ENCODE results near the gene ADCY5.

Gene ADCY5

DNA sequence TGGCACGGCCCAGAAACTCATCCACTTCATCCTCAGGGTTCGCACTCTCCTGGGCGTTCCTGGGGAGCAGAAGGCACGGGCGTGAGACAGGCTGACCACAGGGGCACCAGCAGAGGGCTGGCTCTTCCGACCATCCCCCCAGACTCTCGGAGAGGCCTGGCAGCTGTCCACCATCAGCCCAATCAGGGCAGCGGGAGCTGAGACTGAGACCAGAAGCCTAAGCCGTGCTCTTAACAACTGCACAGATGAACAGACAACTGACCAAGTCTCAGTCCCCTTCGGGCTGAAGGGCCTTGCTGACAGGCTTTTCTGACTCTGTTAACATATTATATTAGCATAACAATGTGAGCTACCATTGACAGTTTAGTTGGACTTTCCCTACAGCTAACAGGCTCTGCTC, 129.1 kb downstream of the ADCY5 start:
- no peak overlapping the region for H3K4me3 ChIP-seq (ENCODE audit: low read depth, low read length)
- TF ChIP-seq, protein P1, sequence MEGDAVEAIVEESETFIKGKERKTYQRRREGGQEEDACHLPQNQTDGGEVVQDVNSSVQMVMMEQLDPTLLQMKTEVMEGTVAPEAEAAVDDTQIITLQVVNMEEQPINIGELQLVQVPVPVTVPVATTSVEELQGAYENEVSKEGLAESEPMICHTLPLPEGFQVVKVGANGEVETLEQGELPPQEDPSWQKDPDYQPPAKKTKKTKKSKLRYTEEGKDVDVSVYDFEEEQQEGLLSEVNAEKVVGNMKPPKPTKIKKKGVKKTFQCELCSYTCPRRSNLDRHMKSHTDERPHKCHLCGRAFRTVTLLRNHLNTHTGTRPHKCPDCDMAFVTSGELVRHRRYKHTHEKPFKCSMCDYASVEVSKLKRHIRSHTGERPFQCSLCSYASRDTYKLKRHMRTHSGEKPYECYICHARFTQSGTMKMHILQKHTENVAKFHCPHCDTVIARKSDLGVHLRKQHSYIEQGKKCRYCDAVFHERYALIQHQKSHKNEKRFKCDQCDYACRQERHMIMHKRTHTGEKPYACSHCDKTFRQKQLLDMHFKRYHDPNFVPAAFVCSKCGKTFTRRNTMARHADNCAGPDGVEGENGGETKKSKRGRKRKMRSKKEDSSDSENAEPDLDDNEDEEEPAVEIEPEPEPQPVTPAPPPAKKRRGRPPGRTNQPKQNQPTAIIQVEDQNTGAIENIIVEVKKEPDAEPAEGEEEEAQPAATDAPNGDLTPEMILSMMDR (IDR thresholded peaks at IDR 0.05; ENCODE audit: low read depth, low read length, missing control alignments), result no peak
- no peak for DNase-seq (ENCODE audit: low read depth)

DNA sequence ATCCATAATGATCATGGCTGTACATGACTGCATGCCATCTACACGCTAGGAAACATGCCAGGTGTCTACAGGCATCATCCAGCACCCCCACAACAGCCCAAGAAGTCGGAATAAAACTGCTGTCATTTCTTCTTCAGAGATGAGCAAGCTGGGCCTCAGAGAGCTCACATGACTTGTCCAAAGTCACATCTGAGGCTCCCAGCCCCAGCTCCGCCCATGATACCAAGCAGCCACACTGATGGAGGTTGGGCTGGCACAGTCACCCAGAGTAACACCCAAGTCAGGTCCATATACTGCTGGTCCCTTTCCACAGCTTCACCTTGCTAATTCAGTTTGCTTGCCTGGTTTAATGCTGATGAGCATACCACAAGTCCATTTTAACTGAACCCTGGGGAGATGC, 130.5 kb downstream of the ADCY5 start:
- no peak for DNase-seq (ENCODE audit: low read depth)
- TF ChIP-seq, protein P1 (IDR thresholded peaks at IDR 0.05; ENCODE audit: low read depth, low read length, missing control alignments), result no peak
- no peak overlapping the region for H3K4me3 ChIP-seq (ENCODE audit: low read depth, low read length)

DNA sequence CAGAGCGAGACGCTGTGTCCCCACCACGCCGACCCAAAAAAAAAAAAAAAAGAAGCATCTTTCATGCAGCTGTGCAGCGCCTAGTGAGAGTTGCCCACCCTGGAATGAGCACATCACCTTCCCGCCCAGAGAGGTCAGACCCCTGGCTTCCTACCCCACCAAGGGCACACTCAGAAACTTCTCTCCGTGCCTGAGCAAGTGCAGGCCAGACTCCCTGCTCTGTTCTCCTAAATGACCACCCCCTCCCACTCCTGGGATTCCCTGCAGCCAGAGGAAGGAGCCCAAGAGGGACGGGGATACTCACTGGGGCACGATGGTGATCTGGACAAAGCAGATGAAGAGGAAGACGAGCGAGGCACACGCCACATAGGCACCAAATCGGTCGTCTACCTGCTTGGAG, 131.2 kb downstream of the ADCY5 start:
- no peak for DNase-seq (ENCODE audit: low read depth)
- no peak overlapping the region for H3K4me3 ChIP-seq (ENCODE audit: low read depth, low read length)
- TF ChIP-seq, protein P1 (IDR thresholded peaks at IDR 0.05; ENCODE audit: low read depth, low read length, missing control alignments), result no peak

DNA sequence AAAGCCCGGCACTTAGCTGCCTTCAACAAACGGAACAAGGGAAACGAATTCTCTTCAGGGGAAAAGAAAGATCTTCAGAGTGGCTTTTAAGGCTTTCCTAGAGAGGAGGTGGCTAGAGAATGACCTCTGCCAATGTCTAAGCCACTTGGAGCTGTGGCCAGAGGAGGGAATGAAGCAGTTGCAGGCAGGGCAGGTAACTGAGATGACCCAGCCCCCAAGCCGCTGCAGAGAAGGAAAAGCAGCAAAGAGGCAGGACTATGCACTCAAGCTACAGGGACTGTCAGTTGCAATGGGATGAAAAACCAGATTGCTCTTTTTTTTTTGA, 133.7 kb downstream of the ADCY5 start:
- TF ChIP-seq, protein P1 (IDR thresholded peaks at IDR 0.05; ENCODE audit: low read depth, low read length, missing control alignments), result no peak
- H3K4me3 ChIP-seq (ENCODE audit: low read depth, low read length), result no peak overlapping the region
- DNase-seq (ENCODE audit: low read depth), result no peak

DNA sequence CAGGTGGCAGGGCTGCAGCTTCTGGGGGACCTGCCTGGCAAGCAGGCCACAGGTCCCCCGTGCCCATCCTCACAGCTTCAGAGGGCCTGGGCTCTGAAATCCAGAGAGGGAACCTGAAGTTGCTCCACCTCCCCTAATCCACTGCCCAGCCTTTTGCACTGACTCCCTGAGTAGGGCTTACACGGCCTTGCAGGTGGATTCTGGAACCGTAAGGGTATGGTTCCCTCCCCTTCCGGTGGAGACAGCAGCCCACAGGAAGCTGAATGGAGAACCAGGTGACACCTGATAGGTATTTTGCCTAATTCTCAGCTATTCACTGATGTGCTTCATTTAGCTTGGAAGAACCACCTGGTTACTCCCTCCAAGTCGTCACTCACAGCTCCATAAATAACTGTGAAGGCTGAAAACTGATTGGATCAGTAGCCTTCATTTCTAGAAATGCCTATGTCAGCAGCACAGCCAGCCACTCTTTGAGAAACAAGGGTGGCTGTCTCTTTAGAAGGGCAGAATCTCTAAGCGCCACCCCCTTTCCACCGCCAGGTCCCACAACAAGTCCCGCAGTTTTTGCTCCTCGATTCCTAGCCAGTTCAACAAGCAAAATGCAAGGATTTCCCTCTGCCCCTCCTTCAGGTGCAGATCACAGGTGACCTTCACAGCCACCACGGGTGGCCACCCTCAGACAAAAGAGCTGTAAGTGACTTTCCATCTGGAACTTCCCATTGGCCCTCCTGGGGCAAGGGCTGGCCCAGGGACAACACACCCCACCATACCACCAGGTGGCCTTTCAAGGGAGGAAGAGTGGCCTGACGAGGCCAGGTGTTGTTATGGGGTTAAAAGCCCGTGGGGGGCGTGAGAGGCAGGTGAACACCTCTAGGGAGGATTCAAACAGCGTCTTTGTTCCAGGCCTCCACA, 134.3 kb downstream of the ADCY5 start:
- no peak overlapping the region for H3K4me3 ChIP-seq (ENCODE audit: low read depth, low read length)
- TF ChIP-seq, protein P1 (IDR thresholded peaks at IDR 0.05; ENCODE audit: low read depth, low read length, missing control alignments), result no peak
- no peak for DNase-seq (ENCODE audit: low read depth)

DNA sequence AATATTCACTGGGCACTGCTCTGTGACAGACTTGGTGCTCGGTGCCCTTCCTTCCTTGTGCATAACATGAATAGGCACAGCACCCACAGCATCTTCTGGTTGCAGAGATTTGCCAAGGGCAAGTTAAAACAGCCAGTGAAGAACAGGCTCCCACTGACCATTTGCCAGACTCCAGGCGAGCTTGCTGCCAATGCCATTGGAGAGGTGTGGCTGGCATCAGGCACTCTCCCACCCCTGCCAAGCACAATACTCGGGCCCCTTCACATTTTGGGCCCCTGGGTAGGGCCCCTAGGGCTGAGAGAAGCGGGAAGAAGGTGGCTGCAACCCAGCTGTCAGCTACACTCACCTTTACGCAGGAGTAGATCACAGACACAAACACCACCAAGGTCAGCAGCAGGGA, 135.0 kb downstream of the ADCY5 start:
- no peak for DNase-seq (ENCODE audit: low read depth)
- TF ChIP-seq, protein P1 (IDR thresholded peaks at IDR 0.05; ENCODE audit: low read depth, low read length, missing control alignments), result no peak
- no peak overlapping the region for H3K4me3 ChIP-seq (ENCODE audit: low read depth, low read length)

All from GM12864 (cell line).